Measurements from ENCODE around the gene FOXC1. TPM values are rescaled to one million over a fixed set of nuclear protein-coding genes. Genes with fewer than 3 reads are reported as not detected.

Gene FOXC1
- total RNA-seq, 1 donor from 2014 or later, result 27.6 TPM

GRCh38 chr6:1585669-1586049 is 24.1 kb upstream of the FOXC1 start:
- Histone ChIP-seq H3K27me3 (ENCODE audit: control insufficient read depth, insufficient read depth, low read length) (peaks cover 2% of the 10 kb centered on the region), H3K4me3 (ENCODE audit: low read depth, low read length) (no peak overlapping the region), H3K36me3 (ENCODE audit: control insufficient read depth, insufficient read depth, low read length) (no peaks in the 10 kb centered on the region)
- TF ChIP-seq CTCF (IDR thresholded peaks at IDR 0.05; ENCODE audit: insufficient read depth, low read length, poor library complexity, severe bottlenecking), result no peak
- no peak for DNase-seq (ENCODE audit: low read depth)

GRCh38 chr6:1586256-1586655 is 23.5 kb upstream of the FOXC1 start:
- Histone ChIP-seq H3K36me3 (ENCODE audit: control insufficient read depth, insufficient read depth, low read length) (no peaks in the 10 kb centered on the region), H3K4me3 (ENCODE audit: low read depth, low read length) (no peak overlapping the region), H3K27me3 (ENCODE audit: control insufficient read depth, insufficient read depth, low read length) (peaks cover 2% of the 10 kb centered on the region)
- no peak for TF ChIP-seq CTCF (IDR thresholded peaks at IDR 0.05; ENCODE audit: insufficient read depth, low read length, poor library complexity, severe bottlenecking)
- no peak for DNase-seq (ENCODE audit: low read depth)

GRCh38 chr6:1586861-1587450 is 22.8 kb upstream of the FOXC1 start:
- no peak for DNase-seq (ENCODE audit: low read depth)
- H3K36me3 ChIP-seq (ENCODE audit: control insufficient read depth, insufficient read depth, low read length), result no peaks in the 10 kb centered on the region
- no peak overlapping the region for H3K4me3 ChIP-seq (ENCODE audit: low read depth, low read length)
- TF ChIP-seq CTCF (IDR thresholded peaks at IDR 0.05; ENCODE audit: insufficient read depth, low read length, poor library complexity, severe bottlenecking), result no peak
- H3K27me3 ChIP-seq (ENCODE audit: control insufficient read depth, insufficient read depth, low read length), result peaks cover 2% of the 10 kb centered on the region

- peaks cover 2% of the 10 kb centered on the region for H3K27me3 ChIP-seq (ENCODE audit: control insufficient read depth, insufficient read depth, low read length)
- TF ChIP-seq CTCF (IDR thresholded peaks at IDR 0.05; ENCODE audit: insufficient read depth, low read length, poor library complexity, severe bottlenecking), result no peak
- no peak for DNase-seq (ENCODE audit: low read depth)
- no peak overlapping the region for H3K4me3 ChIP-seq (ENCODE audit: low read depth, low read length)
- H3K36me3 ChIP-seq (ENCODE audit: control insufficient read depth, insufficient read depth, low read length), result no peaks in the 10 kb centered on the region
Measured at GRCh38 chr6:1587546-1587945, 22.2 kb upstream of the FOXC1 start.

GRCh38 chr6:1587977-1588376 is 21.7 kb upstream of the FOXC1 start:
- no peak overlapping the region for H3K4me3 ChIP-seq (ENCODE audit: low read depth, low read length)
- H3K36me3 ChIP-seq (ENCODE audit: control insufficient read depth, insufficient read depth, low read length), result no peaks in the 10 kb centered on the region
- no peak for TF ChIP-seq CTCF (IDR thresholded peaks at IDR 0.05; ENCODE audit: insufficient read depth, low read length, poor library complexity, severe bottlenecking)
- DNase-seq (ENCODE audit: low read depth), result no peak
- peaks cover 2% of the 10 kb centered on the region for H3K27me3 ChIP-seq (ENCODE audit: control insufficient read depth, insufficient read depth, low read length)

- no peak for TF ChIP-seq CTCF (IDR thresholded peaks at IDR 0.05; ENCODE audit: insufficient read depth, low read length, poor library complexity, severe bottlenecking)
- Histone ChIP-seq H3K27me3 (ENCODE audit: control insufficient read depth, insufficient read depth, low read length) (peaks cover 13% of the 10 kb centered on the region), H3K36me3 (ENCODE audit: control insufficient read depth, insufficient read depth, low read length) (no peaks in the 10 kb centered on the region), H3K4me3 (ENCODE audit: low read depth, low read length) (no peak overlapping the region)
- no peak for DNase-seq (ENCODE audit: low read depth)
Measured at GRCh38 chr6:1589208-1589607, 20.5 kb upstream of the FOXC1 start.

Measured in kidney epithelial cell (primary cell).